ENCODE measurements around the gene CYP24A1. TPM values are rescaled to one million over a fixed set of nuclear protein-coding genes. Genes with fewer than 3 reads are reported as not detected.

CYP24A1 gene
- total and polyA plus RNA-seq, 2 of the 8 experiments (the other 6 are each of a cell fraction or from before 2014, with no cell fraction given) = not detected

DNA sequence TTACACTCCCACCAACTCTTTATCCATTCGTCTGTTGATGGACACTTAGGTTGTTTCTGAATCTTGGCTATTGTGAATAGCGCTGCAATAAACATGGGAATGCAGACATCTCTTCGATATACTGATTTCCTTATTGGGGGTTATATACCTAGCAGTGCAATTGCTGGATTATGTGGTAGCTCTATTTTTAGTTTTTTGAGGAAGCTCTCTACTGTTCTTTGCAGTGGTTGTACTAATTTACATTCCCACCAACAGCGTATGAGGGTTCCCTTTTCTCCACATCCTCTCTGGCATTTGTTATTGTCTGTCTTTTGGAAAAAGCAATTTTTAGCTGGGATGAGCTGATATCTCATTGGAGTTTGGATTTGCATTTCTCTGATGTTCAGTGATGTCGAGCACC lies 29.5 kb upstream of the CYP24A1 start:
- 88% methylated on average over 5 of the region's 5 CpGs; no CpG with 5 or more reads in 1 of the 2 experiments for WGBS, 2 experiments (ENCODE audit: extremely low coverage in 1 of 2, insufficient coverage in 1 of 2, insufficient read length in 1 of 2, insufficient replicate concordance in 2 of 2, low coverage in 1 of 2, low lambda C conversion rate in 2 of 2, missing lambda C conversion rate in 1 of 2)
- no peak overlapping the region for H2AK5ac ChIP-seq (ENCODE audit: low read depth, low read length)
- no peak for FAIRE-seq
- TF ChIP-seq RFX5 (IDR thresholded peaks at IDR 0.05; ENCODE audit: borderline replicate concordance, low read depth, low read length) (no peak), SRF (IDR thresholded peaks at IDR 0.05; ENCODE audit: low read depth, low read length) (no peak)

More for the DNA sequence above, 29.5 kb upstream of the CYP24A1 start:
- Histone ChIP-seq H2AFZ (ENCODE audit: low read length) (no peak overlapping the region), H3K27me3 (replicated peaks in 1 of 4; ENCODE audit: control insufficient read depth in 3 of 4, extremely low read depth in 1 of 4, insufficient read depth in 3 of 4, low read length in 3 of 4) (no peaks in the 10 kb centered on the region), H4K5ac (ENCODE audit: insufficient read length, low read depth, low read length) (no peak overlapping the region), H3K9ac (replicated peaks in 1 of 4; ENCODE audit: extremely low read depth in 1 of 4, low read depth in 3 of 4, low read length in 3 of 4) (no peak overlapping the region), H3K14ac (ENCODE audit: insufficient read length) (no peak overlapping the region), H3K27ac (ENCODE audit: low read depth, low read length) (no peak overlapping the region), H4K8ac (ENCODE audit: extremely low read depth, insufficient read depth, low read length) (no peak overlapping the region), H3K4ac (replicated peaks; ENCODE audit: insufficient read length, low read depth, low read length) (no peak overlapping the region), H2BK20ac (ENCODE audit: low read length) (no peak overlapping the region), H3K4me2 (ENCODE audit: insufficient read depth in 1 of 2, low read depth in 2 of 2, low read length in 2 of 2) (no peak overlapping the region), H3K4me1 (replicated peaks in 1 of 4; ENCODE audit: control insufficient read depth in 3 of 4, insufficient read depth in 4 of 4, low read length in 3 of 4) (peaks cover 0 to 4% (median 2%) of the 10 kb centered on the region in 4 experiments; a peak in 2 of 7 replicates), H3K18ac (ENCODE audit: extremely low read depth, low read length) (no peak overlapping the region), H3K56ac (replicated peaks; ENCODE audit: insufficient read length, low read depth, low read length) (no peak overlapping the region), H3K23me2 (ENCODE audit: low read depth, low read length) (no peaks in the 10 kb centered on the region), H3K79me2 (ENCODE audit: control insufficient read depth in 1 of 2, insufficient read depth in 2 of 2, low read length in 2 of 2) (peaks cover under 1 to 3% of the 10 kb centered on the region in 2 experiments), H2BK5ac (ENCODE audit: low read depth, low read length) (no peak overlapping the region), H3K36me3 (ENCODE audit: control insufficient read depth in 2 of 4, insufficient read depth in 4 of 4, low read length in 3 of 4) (no peaks in the 10 kb centered on the region), H2BK120ac (replicated peaks; ENCODE audit: low read depth, low read length) (no peak overlapping the region), H3K9me3 (ENCODE audit: insufficient read depth in 2 of 2, low read depth in 1 of 2, low read length in 1 of 2) (no peaks in the 10 kb centered on the region), H3K23ac (ENCODE audit: insufficient read length) (no peak overlapping the region), H3K79me1 (ENCODE audit: low read depth, low read length) (no peaks in the 10 kb centered on the region; the same call in 1 of the 2 replicates), H2BK15ac (ENCODE audit: low read length) (no peak overlapping the region), H4K20me1 (replicated peaks in 1 of 2; ENCODE audit: control insufficient read depth in 1 of 2, insufficient read depth in 2 of 2, low read length in 2 of 2) (no peaks in the 10 kb centered on the region), H3K4me3 (ENCODE audit: extremely low read depth in 1 of 4, insufficient read depth in 2 of 4, low read depth in 3 of 4, low read length in 4 of 4) (no peak overlapping the region), H2BK12ac (ENCODE audit: low read depth, low read length) (no peak overlapping the region), H4K91ac (replicated peaks; ENCODE audit: insufficient read length, low read length) (no peak overlapping the region)
- CTCF ChIA-PET (ENCODE audit: partially characterized antibody) = interaction anchor here (2.0 to 23.7 kb wide), 2 partner anchors 105 to 444 kb away, joined by 5 to 591 read pairs; no protein-coding TSS in a partner anchor
- no peak for DNase-seq (ENCODE audit: low read depth in 1 of 2, low spot score in 2 of 2)
- POLR2A ChIA-PET (ENCODE audit: partially characterized antibody) = no interaction called here
